KOPT-K1 (cell line): Measurements from ENCODE around the gene C17orf100.

Experiments
- H3K27ac ChIP-seq: fragments of 200-600 bp; sonication (generic); 2 replicates; pipeline ENCODE4 v1.5.1; 2016; ENCODE audit warnings: antibody characterized with exemption, mild to moderate bottlenecking, low read depth, low read length; ENCODE audit not compliant: poor library complexity, severe bottlenecking
- H3K36me3 ChIP-seq: fragments of 200-600 bp; sonication (generic); 2 replicates; pipeline ENCODE4 v1.5.1; 2017; ENCODE audit warnings: antibody characterized with exemption, mild to moderate bottlenecking, low read length, moderate library complexity; ENCODE audit not compliant: insufficient read depth
- H3K9me3 ChIP-seq: fragments of 200-600 bp; sonication (generic); 2 replicates; pipeline ENCODE4 v1.5.1; 2017; ENCODE audit warnings: antibody characterized with exemption, low read length, mild to moderate bottlenecking; ENCODE audit not compliant: insufficient read depth, poor library complexity, severe bottlenecking

The C17orf100 gene

DNA sequence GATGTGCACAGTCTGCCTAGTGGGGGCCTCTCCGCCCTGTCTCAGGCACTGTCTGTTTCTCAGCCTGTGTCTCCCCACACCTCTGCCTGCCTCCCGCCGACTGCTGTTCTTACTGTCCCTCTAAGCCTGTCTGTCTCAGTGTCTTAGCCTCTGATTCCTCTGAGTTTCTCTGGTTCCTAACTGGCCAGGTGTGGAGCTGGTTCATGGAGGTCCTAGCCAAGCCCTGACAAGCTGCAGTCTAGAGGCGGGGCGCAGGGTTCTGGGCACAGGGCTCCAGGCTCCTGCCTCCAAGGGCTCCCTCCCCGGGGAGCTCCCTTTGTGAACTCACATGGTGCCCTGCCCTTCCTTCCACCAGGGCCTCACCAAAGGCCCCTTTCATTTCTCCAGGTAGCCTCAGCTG is 19.4 kb downstream of the C17orf100 start:
- Histone ChIP-seq H3K9me3 (no peaks in the 10 kb centered on the region), H3K36me3 (no peaks in the 10 kb centered on the region), H3K27ac (no peak overlapping the region)

GRCh38 chr17:6671431-6671830 is 19.9 kb downstream of the C17orf100 start:
- H3K27ac ChIP-seq: no peak overlapping the region
- H3K36me3 ChIP-seq: no peaks in the 10 kb centered on the region
- H3K9me3 ChIP-seq: no peaks in the 10 kb centered on the region

DNA sequence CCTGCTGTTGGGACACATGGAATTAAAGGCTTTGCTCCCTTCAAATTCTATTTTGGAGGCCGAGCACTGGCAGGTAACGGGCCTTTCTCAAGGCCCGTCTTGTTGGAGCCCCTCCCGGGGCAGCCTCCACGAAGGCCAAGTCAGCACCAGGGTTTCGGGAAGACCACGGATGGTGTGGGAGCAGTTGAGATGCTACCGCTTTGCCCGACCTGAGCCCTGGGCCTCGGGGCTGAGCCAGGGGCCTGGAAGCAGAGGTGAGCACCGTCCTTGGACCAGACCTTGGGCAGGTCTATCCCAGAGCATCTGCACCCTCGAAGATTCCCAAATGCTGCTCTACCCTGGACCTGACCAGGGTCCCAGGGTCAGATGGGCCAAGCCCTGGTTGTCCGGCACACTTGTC is 23.0 kb downstream of the C17orf100 start:
- Histone ChIP-seq H3K36me3 (no peaks in the 10 kb centered on the region), H3K9me3 (no peaks in the 10 kb centered on the region), H3K27ac (no peak overlapping the region)

DNA sequence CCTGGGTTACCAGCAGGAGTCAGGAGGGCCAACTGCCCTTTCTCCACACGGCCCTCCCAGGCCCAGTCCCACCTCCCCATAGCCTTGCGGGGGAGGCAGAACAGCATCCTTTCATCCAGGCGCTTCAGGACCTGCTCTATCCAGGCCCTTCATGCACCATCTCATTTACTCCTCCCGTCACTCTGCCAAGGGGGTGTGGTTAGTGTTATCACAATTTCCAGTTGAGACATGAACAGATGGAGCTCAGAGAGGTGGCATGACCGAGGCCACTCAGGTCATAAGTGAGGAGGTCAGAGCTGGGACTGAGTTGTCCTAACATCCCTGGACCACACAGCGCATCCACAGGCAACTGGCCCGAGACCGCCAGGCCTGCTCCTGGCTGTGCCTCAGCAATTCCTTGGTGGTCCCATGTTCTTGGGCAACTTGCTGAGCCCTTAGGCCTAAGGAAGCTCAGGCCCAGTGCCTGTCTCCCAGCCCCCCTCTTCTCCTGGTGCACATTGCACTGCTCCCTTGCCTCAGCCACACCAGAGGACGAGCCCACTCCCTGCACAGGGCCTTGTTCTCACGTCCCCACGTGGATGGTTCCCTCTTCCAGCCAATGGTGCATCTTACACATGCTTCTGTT is 23.8 kb downstream of the C17orf100 start:
- Histone ChIP-seq H3K9me3 (no peaks in the 10 kb centered on the region), H3K27ac (no peak overlapping the region), H3K36me3 (no peaks in the 10 kb centered on the region)

DNA sequence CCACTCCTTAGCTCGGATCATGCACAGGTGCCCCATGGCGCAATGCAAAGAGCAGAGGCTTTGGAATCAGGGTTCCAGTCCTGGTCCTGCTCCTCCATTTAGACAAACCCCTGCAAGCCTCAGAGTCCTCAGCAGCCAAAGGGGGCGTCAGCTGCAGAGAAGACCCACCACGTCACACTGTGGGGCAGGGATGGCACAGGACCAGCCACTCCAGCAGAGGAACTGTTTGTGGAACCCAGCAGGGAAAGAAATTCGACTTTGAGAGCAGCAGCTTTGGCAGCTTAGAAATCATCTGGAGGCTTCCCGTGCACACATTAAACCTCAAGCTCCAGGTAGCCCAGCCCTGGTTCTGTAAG is 25.2 kb downstream of the C17orf100 start:
- H3K27ac ChIP-seq: no peak overlapping the region
- no peaks in the 10 kb centered on the region for H3K9me3 ChIP-seq
- H3K36me3 ChIP-seq: no peaks in the 10 kb centered on the region

GRCh38 chr17:6677158-6677831 is 25.7 kb downstream of the C17orf100 start:
- H3K36me3 ChIP-seq: no peaks in the 10 kb centered on the region
- no peaks in the 10 kb centered on the region for H3K9me3 ChIP-seq
- H3K27ac ChIP-seq: no peak overlapping the region

DNA sequence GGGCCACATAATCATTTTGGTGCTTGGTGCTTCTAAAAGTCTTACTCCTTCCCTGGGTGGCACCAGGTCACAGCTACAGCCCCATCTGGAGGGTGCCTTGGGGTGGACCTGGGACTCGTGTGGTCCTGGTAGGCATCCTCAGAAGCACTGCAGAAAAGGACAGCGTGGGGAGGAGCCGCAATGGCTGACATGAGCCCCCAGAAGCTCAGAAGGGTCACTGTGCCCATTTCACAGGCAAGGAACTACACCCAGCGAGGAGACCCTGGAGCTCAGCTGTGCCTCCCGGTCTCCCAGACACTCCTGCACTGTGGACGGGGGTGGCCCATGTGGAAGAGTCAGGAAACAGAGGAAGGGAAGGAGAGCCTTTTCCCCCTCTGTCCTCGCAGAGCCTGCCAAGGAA is 26.4 kb downstream of the C17orf100 start:
- Histone ChIP-seq H3K27ac (no peak overlapping the region), H3K36me3 (no peaks in the 10 kb centered on the region), H3K9me3 (no peaks in the 10 kb centered on the region)

- no peak overlapping the region for H3K27ac ChIP-seq
- no peaks in the 10 kb centered on the region for H3K36me3 ChIP-seq
- H3K9me3 ChIP-seq: no peaks in the 10 kb centered on the region
Measured at GRCh38 chr17:6679241-6679640, 27.7 kb downstream of the C17orf100 start.

DNA sequence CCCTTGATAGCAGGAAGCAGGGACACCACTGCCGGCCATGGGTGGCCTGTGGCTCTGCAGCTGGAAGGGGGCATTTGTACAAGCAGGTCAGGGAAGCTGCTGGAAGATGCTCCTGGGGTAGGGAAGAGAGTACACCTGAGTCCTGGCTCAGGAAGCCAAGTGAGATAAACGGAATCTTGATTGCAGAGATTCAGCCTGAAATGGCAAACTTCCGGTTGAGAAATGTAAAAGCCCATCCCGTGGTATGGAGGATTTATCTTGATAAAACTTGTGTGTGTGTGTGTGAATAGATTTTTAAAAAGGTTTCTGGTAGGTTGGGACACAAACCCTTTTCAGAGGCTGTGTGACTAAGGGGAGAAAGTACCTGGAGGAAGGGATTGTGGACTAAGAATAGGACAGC is 29.6 kb downstream of the C17orf100 start:
- no peaks in the 10 kb centered on the region for H3K36me3 ChIP-seq
- H3K27ac ChIP-seq: no peak overlapping the region
- no peaks in the 10 kb centered on the region for H3K9me3 ChIP-seq

- Histone ChIP-seq H3K36me3 (no peaks in the 10 kb centered on the region), H3K27ac (no peak overlapping the region), H3K9me3 (no peaks in the 10 kb centered on the region)
Measured at GRCh38 chr17:6681671-6682070, 30.1 kb downstream of the C17orf100 start.

GRCh38 chr17:6682339-6682738 is 30.8 kb downstream of the C17orf100 start:
- H3K36me3 ChIP-seq: no peaks in the 10 kb centered on the region
- H3K27ac ChIP-seq: no peak overlapping the region
- no peaks in the 10 kb centered on the region for H3K9me3 ChIP-seq

DNA sequence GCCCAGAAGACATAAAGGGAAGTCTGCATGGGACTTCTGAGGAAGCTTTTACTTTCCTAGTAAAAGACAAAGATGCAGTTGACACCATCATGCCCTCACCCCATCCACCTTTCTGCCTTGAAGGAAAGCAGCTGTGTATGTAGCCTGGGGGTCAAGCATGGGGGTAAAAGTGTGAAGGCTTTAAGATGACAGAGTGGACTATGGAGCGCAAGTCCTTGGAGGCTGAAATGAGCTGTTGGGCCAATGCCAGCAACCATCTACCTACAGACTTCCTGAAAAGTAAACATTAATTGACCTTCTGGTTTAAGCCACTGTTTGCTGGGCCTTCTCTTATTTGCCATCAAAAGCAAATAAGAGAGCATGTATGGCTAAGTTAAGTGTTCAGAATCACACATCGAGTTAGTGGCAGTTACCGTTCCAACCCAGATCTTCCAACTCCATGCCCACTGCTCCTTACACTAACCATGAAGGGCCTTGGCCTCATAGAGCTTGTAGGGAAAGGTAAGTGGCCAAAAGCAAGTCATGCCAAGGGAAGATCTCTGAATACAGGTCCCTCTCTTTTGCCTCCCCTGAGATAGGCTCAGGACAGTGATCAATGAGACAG is 31.6 kb downstream of the C17orf100 start:
- Histone ChIP-seq H3K27ac (no peak overlapping the region), H3K36me3 (no peaks in the 10 kb centered on the region), H3K9me3 (no peaks in the 10 kb centered on the region)

- Histone ChIP-seq H3K9me3 (no peaks in the 10 kb centered on the region), H3K27ac (no peak overlapping the region), H3K36me3 (no peaks in the 10 kb centered on the region)
Measured at GRCh38 chr17:6683730-6684459, 32.3 kb downstream of the C17orf100 start.

DNA sequence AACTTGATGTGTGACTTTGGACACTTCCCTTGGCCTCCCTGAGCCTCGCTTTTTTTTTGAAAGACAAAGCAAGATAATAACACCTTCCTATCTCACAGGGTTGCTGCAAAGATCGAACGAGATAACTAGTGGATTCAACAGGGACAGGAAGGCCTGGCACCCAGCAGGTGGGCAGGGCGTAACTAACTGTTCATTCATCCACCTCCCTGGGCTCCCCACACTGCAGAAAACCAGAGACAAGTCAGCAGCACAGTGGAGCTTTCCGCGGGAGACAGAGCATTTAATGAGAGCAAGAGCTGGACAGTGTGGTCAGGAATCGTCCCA is 32.9 kb downstream of the C17orf100 start:
- no peak overlapping the region for H3K27ac ChIP-seq
- H3K9me3 ChIP-seq: no peaks in the 10 kb centered on the region
- H3K36me3 ChIP-seq: no peaks in the 10 kb centered on the region

DNA sequence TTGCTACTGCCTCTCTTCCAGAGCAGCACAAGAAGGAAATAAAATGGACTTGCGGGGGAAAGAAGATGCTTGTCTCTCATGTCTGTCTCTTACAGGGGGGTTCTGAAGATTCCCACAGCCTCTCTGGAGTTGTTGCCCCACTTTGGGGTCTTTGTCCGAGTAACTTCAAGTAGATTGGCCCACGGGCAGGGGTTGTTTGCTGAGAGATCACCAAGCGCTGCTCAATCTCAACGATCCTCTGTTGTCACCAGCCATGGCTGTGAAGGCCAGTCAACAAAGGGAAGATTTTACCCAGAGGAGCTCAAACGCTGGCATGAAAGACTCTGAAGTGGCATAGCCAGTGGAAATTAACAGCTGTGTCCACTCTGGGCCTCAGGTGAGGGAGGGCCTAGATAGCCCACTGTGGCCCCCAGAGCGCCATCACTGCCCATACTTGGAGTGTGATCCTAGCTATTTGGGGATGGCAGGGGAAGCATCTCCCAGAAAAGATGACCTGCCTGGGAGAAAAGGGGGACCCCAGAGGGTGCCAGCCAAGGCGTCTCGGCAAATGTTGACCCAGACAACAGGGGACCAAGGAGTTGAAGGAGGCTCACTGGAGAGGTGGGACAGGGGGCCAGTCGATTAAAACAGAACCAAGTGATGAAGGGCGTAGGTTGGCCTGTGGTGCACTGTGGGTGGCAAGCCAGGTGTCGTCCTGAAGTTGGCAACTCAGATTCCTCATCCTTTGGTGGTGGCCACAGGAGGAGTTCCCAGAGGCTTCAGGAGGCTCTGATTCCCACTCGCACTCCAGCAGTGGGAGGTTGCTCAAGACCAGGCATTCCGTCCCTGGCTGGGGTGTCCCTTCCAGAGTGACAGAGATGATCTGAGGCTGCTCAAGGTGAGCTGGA is 33.6 kb downstream of the C17orf100 start:
- H3K36me3 ChIP-seq: no peaks in the 10 kb centered on the region
- no peak overlapping the region for H3K27ac ChIP-seq
- no peaks in the 10 kb centered on the region for H3K9me3 ChIP-seq
